ENCODE results near the gene SRSF2.

Gene SRSF2

DNA sequence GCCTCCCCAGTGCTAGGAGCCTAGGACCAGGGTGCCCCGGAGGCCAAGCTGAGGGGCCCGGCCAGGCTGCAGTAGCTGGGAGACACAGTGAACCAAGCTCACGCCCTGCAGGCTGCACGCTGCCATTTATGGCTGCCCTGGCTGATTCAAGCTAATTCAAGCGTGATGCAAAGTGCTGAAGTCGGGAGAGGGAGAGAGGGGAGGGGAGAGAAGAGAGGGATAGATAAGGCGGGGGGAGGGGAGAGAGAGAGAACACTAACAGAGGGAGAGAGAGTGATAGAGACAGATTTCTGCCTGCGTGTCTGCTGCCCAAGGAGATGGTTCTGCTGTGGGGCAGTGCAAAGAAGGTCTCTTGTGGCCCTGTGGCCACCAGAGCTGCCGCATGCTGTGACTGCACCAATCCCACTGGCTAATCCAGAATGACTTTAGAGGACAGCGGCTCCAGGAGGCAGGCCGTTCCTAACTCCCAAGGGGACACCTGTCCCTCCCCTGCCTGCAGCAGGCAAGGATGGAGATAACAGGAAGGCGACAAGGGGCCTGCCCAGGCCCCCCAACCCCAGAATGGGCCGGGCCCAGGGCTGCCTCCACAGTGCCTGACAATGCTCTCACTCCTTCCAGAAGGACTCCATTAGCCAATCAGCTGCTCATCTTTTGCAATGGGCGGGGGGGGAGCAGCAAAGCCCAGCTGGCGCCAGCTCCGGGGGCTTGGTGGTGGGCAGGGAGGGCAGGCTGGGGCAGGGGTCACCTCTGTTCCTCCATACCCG lies 39.2 kb downstream of the SRSF2 start:
- H3K36me3 ChIP-seq: peaks cover 13% of the 10 kb centered on the region
- H3K27me3 ChIP-seq: no peaks in the 10 kb centered on the region
- TF ChIP-seq, protein P1, sequence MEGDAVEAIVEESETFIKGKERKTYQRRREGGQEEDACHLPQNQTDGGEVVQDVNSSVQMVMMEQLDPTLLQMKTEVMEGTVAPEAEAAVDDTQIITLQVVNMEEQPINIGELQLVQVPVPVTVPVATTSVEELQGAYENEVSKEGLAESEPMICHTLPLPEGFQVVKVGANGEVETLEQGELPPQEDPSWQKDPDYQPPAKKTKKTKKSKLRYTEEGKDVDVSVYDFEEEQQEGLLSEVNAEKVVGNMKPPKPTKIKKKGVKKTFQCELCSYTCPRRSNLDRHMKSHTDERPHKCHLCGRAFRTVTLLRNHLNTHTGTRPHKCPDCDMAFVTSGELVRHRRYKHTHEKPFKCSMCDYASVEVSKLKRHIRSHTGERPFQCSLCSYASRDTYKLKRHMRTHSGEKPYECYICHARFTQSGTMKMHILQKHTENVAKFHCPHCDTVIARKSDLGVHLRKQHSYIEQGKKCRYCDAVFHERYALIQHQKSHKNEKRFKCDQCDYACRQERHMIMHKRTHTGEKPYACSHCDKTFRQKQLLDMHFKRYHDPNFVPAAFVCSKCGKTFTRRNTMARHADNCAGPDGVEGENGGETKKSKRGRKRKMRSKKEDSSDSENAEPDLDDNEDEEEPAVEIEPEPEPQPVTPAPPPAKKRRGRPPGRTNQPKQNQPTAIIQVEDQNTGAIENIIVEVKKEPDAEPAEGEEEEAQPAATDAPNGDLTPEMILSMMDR (IDR thresholded peaks at IDR 0.05; ENCODE audit: low read depth, low read length): no peak
- DNase-seq: peak; percentile 86
- H3K9me3 ChIP-seq: no peaks in the 10 kb centered on the region
- H3K4me1 ChIP-seq: peaks cover 40% of the 10 kb centered on the region
- H3K4me3 ChIP-seq (ENCODE audit: low read depth, low read length): peak overlapping the region; percentile 38

DNA sequence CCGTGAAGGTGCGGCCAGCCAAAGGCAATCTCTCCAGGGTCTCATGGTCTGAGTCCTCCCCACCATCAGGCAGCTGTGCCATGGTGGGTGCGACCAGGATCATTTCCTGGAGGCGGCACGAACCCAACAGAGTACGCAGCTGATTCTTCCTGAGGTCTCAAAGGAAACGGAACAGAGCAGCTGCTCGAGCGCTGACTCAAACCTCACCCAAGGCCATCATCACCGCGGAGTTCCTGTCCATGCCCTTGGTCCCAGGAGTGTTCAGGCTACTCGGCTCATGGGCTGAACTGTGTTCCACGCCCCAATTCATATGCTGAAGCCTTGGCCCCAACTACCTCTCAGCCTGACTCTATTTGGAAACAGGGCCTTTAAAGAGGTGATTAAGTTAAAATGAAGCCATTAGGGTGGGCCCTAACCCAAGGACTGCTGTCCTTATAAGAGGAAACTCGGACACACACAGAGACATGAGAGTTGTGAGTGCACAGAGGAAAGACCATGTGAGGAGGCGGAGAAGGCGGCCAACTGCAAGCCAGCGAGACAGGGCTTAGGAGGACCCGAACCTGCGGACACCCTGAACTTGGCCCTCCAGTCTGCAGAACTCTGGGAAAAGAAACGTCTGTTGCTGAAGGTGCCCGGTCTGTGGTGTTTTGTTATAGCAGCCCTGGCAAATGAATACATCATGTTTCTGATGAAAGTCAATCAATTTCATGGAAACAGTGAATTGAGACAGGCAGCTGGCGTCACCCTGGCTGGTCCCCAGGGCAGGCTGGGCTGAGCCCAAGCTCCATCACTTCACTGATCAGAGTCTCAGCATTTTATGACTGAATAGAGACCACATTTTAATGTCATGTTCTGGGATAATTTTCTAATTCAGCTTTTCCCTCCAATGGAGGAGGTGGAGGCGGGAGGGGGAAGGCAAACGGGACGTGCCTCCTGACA lies 40.1 kb downstream of the SRSF2 start:
- DNase-seq: no peak
- H3K36me3 ChIP-seq: peaks cover 13% of the 10 kb centered on the region
- TF ChIP-seq, protein P1 (IDR thresholded peaks at IDR 0.05; ENCODE audit: low read depth, low read length): no peak
- H3K4me3 ChIP-seq (ENCODE audit: low read depth, low read length): peak overlapping the region; percentile 38
- no peaks in the 10 kb centered on the region for H3K27me3 ChIP-seq
- H3K4me1 ChIP-seq: peaks cover 39% of the 10 kb centered on the region
- H3K9me3 ChIP-seq: no peaks in the 10 kb centered on the region

GRCh38 chr17:76695059-76695831 lies 41.9 kb downstream of the SRSF2 start:
- TF ChIP-seq, protein P1 (IDR thresholded peaks at IDR 0.05; ENCODE audit: low read depth, low read length): no peak
- Histone ChIP-seq H3K36me3 (peaks cover 20% of the 10 kb centered on the region), H3K4me3 (ENCODE audit: low read depth, low read length) (no peak overlapping the region), H3K27me3 (no peaks in the 10 kb centered on the region), H3K4me1 (peaks cover 31% of the 10 kb centered on the region), H3K9me3 (no peaks in the 10 kb centered on the region)
- DNase-seq: no peak

- TF ChIP-seq, protein P1 (IDR thresholded peaks at IDR 0.05; ENCODE audit: low read depth, low read length): no peak
- H3K27me3 ChIP-seq: no peaks in the 10 kb centered on the region
- peaks cover 21% of the 10 kb centered on the region for H3K4me1 ChIP-seq
- no peak overlapping the region for H3K4me3 ChIP-seq (ENCODE audit: low read depth, low read length)
- H3K9me3 ChIP-seq: no peaks in the 10 kb centered on the region
- H3K36me3 ChIP-seq: peaks cover 32% of the 10 kb centered on the region
- DNase-seq: no peak
Measured at GRCh38 chr17:76691379-76692191, 45.5 kb downstream of the SRSF2 start.

GRCh38 chr17:76690596-76691280 lies 46.4 kb downstream of the SRSF2 start:
- DNase-seq: no peak
- H3K4me3 ChIP-seq (ENCODE audit: low read depth, low read length): no peak overlapping the region
- H3K27me3 ChIP-seq: no peaks in the 10 kb centered on the region
- no peaks in the 10 kb centered on the region for H3K9me3 ChIP-seq
- peaks cover 28% of the 10 kb centered on the region for H3K36me3 ChIP-seq
- peaks cover 16% of the 10 kb centered on the region for H3K4me1 ChIP-seq
- TF ChIP-seq, protein P1 (IDR thresholded peaks at IDR 0.05; ENCODE audit: low read depth, low read length): no peak
